Parathyroid adenoma (tissue), 2 donors: ENCODE measurements around the gene PTPRM.

Experiments
- H2AFZ ChIP-seq: fragments of 300-600 bp; sonication (generic); one replicate; pipeline ENCODE4 v1.7.0; 2017; ENCODE audit warnings: antibody characterized with exemption, mild to moderate bottlenecking
- H3K27ac ChIP-seq: fragments of 300-600 bp; sonication (generic); one replicate; pipeline ENCODE4 v1.7.0; 2017
- H3K27me3 ChIP-seq: fragments of 300-600 bp; sonication (generic); one replicate; pipeline ENCODE4 v1.7.0; 2017; ENCODE audit warnings: low read length; ENCODE audit not compliant: control insufficient read depth, insufficient read depth
- H3K36me3 ChIP-seq: fragments of 300-600 bp; sonication (generic); one replicate; pipeline ENCODE4 v1.7.0; 2017; ENCODE audit warnings: low read length; ENCODE audit not compliant: control insufficient read depth, insufficient read depth
- H3K4me1 ChIP-seq: fragments of 300-600 bp; sonication (generic); one replicate; pipeline ENCODE4 v1.7.0; 2017; ENCODE audit warnings: control low read depth
- H3K4me2 ChIP-seq: fragments of 300-600 bp; sonication (generic); one replicate; pipeline ENCODE4 v1.7.0; 2017; ENCODE audit warnings: low read length
- H3K4me3 ChIP-seq: fragments of 300-600 bp; sonication (generic); one replicate; pipeline ENCODE4 v1.7.0; 2017; ENCODE audit warnings: low read depth, low read length
- H3K79me2 ChIP-seq: fragments of 300-600 bp; sonication (generic); one replicate; pipeline ENCODE4 v1.7.0; 2017; ENCODE audit warnings: control low read depth
- H3K9ac ChIP-seq: fragments of 300-600 bp; sonication (generic); one replicate; pipeline ENCODE4 v1.7.0; 2017; ENCODE audit warnings: mild to moderate bottlenecking
- H3K9me3 ChIP-seq: fragments of 300-600 bp; sonication (generic); one replicate; pipeline ENCODE4 v1.7.0; 2017; ENCODE audit warnings: low read length; ENCODE audit not compliant: control insufficient read depth
- CTCF ChIP-seq: fragments of 300-600 bp; sonication (generic); IDR thresholded peaks from one replicate; pipeline ENCODE4 v1.7.0; 2017; ENCODE audit warnings: antibody characterized with exemption, mild to moderate bottlenecking
- donor health status: primary hyperparathyroidism.

The PTPRM gene

DNA sequence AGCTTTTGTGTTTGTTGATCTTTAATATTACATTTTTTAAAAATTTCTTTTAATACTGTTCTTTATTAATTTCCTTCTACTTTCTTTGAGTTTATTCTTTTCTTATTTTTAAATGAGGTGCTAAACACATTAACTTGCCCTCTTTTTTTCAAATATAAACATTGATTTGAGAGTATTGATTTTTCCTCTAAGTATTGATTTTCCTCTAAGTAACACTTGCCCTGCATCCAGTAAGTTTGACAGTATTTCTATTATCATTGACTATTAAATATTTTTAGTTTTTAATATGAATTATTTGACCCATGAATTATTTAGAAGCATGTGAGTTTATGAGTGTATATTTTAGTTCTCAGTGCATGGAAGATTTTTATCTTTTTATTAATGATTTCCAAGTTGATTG lies 705.1 kb downstream of the PTPRM start:
- H3K9ac ChIP-seq: no peak overlapping the region
- no peaks in the 10 kb centered on the region for H3K4me1 ChIP-seq
- H3K27me3 ChIP-seq: no peaks in the 10 kb centered on the region
- H3K36me3 ChIP-seq: no peaks in the 10 kb centered on the region
- no peak overlapping the region for H3K27ac ChIP-seq
- no peak for TF ChIP-seq CTCF
- H2AFZ ChIP-seq: no peak overlapping the region
- no peak overlapping the region for H3K4me3 ChIP-seq
- H3K79me2 ChIP-seq: no peaks in the 10 kb centered on the region
- no peaks in the 10 kb centered on the region for H3K9me3 ChIP-seq
- H3K4me2 ChIP-seq: no peak overlapping the region

GRCh38 chr18:8274370-8274769 lies 707.3 kb downstream of the PTPRM start:
- H3K4me3 ChIP-seq: no peak overlapping the region
- no peaks in the 10 kb centered on the region for H3K4me1 ChIP-seq
- no peaks in the 10 kb centered on the region for H3K79me2 ChIP-seq
- no peak overlapping the region for H3K9ac ChIP-seq
- no peak overlapping the region for H2AFZ ChIP-seq
- H3K27ac ChIP-seq: no peak overlapping the region
- TF ChIP-seq CTCF: no peak
- H3K9me3 ChIP-seq: no peaks in the 10 kb centered on the region
- no peak overlapping the region for H3K4me2 ChIP-seq
- H3K27me3 ChIP-seq: no peaks in the 10 kb centered on the region
- H3K36me3 ChIP-seq: no peaks in the 10 kb centered on the region

DNA sequence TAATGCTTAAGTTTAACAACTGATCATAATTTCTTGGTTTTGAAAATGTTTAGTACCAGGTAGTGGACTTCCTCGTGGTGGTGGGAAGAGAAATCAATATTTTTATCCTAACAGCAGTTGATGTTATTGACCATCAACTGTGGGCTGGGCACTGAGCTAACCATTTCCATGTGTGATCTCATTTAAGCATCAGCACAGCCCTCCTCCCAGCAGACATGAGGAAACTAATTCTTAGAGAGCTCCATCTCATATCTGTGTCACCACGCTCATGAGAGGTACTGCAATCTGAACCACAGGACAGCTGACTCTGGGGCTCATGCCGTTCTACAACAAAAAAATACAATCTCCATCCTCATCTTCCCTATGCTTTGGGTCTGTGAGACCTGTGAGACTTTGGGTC lies 709.3 kb downstream of the PTPRM start:
- TF ChIP-seq CTCF: no peak
- Histone ChIP-seq H3K4me3 (no peak overlapping the region), H3K9ac (no peak overlapping the region), H3K4me1 (no peaks in the 10 kb centered on the region), H3K27ac (no peak overlapping the region), H3K79me2 (no peaks in the 10 kb centered on the region), H2AFZ (no peak overlapping the region), H3K27me3 (no peaks in the 10 kb centered on the region), H3K4me2 (no peak overlapping the region), H3K36me3 (no peaks in the 10 kb centered on the region), H3K9me3 (no peaks in the 10 kb centered on the region)

GRCh38 chr18:8277270-8277669 lies 710.2 kb downstream of the PTPRM start:
- Histone ChIP-seq H3K9me3 (no peaks in the 10 kb centered on the region), H3K27ac (no peak overlapping the region), H2AFZ (no peak overlapping the region), H3K27me3 (no peaks in the 10 kb centered on the region), H3K36me3 (no peaks in the 10 kb centered on the region), H3K4me1 (no peaks in the 10 kb centered on the region), H3K4me2 (no peak overlapping the region), H3K9ac (no peak overlapping the region), H3K4me3 (no peak overlapping the region), H3K79me2 (no peaks in the 10 kb centered on the region)
- TF ChIP-seq CTCF: no peak

DNA sequence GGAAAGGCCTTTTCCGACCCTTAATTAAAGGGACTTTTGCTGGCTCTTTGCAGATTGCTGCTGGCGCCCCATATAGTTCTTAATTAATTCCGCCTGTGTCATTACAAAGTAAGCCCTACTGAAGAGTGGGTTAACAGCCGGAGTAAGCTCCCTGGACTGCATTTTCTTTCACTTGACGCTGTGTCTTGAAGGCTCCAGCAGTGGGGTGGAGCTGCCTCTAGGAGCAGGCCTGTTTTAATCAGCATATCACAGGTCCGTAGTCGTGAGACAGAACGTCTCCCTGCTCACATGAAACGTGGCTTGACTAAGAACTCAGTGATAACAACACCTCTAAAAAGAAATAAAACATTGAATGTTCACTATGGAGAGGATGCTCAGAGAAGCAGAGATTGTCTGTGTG lies 712.2 kb downstream of the PTPRM start:
- Histone ChIP-seq H3K27me3 (no peaks in the 10 kb centered on the region), H3K79me2 (no peaks in the 10 kb centered on the region), H3K9me3 (no peaks in the 10 kb centered on the region), H3K9ac (no peak overlapping the region), H3K36me3 (no peaks in the 10 kb centered on the region), H3K4me1 (no peaks in the 10 kb centered on the region), H3K4me2 (no peak overlapping the region), H2AFZ (no peak overlapping the region), H3K4me3 (no peak overlapping the region), H3K27ac (no peak overlapping the region)
- no peak for TF ChIP-seq CTCF
